RWPE2 (cell line): ENCODE measurements around the gene MOGAT1.

Experiments used
- ATAC-seq: fragments of 200-7000 bp; cut with Tn5 transposase; 3 replicates; pipeline ENCODE4 v1.9.1; 2021; ENCODE audit warnings: low read depth
- DNase-seq: peaks from one replicate; pipeline ENCODE4 v3.0.0-alpha.2; 2020; ENCODE audit warnings: low spot score
- H3K27ac ChIP-seq: fragments of 450-650 bp; 2 replicates; pipeline ENCODE4 v1.5.1; 2017; ENCODE audit warnings: mild to moderate bottlenecking; ENCODE audit not compliant: poor library complexity, severe bottlenecking
- H3K27me3 ChIP-seq: fragments of 250-450 bp; sonication (Bioruptor Pico); 2 replicates; pipeline ENCODE4 v1.5.1; 2021; ENCODE audit warnings: mild to moderate bottlenecking, moderate library complexity; ENCODE audit not compliant: insufficient read depth, poor library complexity, severe bottlenecking
- H3K36me3 ChIP-seq: fragments of 250-450 bp; sonication (Bioruptor Pico); 2 replicates; pipeline ENCODE4 v1.5.1; 2020; ENCODE audit warnings: low read depth, mild to moderate bottlenecking, moderate library complexity
- H3K4me1 ChIP-seq: fragments of 250-450 bp; sonication (Bioruptor Pico); 2 replicates; pipeline ENCODE4 v1.5.1; 2021; ENCODE audit warnings: mild to moderate bottlenecking, moderate library complexity; ENCODE audit not compliant: insufficient read depth, poor library complexity, severe bottlenecking
- H3K4me3 ChIP-seq: fragments of 250-450 bp; sonication (Bioruptor Pico); 2 replicates; pipeline ENCODE4 v1.5.1; 2021; ENCODE audit warnings: mild to moderate bottlenecking, moderate library complexity; ENCODE audit not compliant: severe bottlenecking
- H3K9me3 ChIP-seq: fragments of 250-450 bp; sonication (Bioruptor Pico); 2 replicates; pipeline ENCODE4 v1.5.1; 2021; ENCODE audit warnings: mild to moderate bottlenecking, moderate library complexity; ENCODE audit not compliant: severe bottlenecking
- CTCF ChIP-seq: fragments of 450-650 bp; IDR thresholded peaks from one replicate; pipeline ENCODE4 v1.5.1; 2017; ENCODE audit warnings: mild to moderate bottlenecking, moderate library complexity; ENCODE audit not compliant: poor library complexity, severe bottlenecking

Gene MOGAT1

GRCh38 chr2:222677981-222678380, 6.5 kb downstream of the MOGAT1 start:
- DNase-seq (no peak), ATAC-seq (peak; percentile 50)
- H3K27ac ChIP-seq: no peak overlapping the region
- H3K9me3 ChIP-seq: no peaks in the 10 kb centered on the region
- H3K4me1 ChIP-seq: no peaks in the 10 kb centered on the region
- H3K36me3 ChIP-seq: no peaks in the 10 kb centered on the region
- H3K4me3 ChIP-seq: no peak overlapping the region
- no peak for TF ChIP-seq CTCF
- no peaks in the 10 kb centered on the region for H3K27me3 ChIP-seq

GRCh38 chr2:222683805-222684204, 12.3 kb downstream of the MOGAT1 start:
- H3K9me3 ChIP-seq: no peaks in the 10 kb centered on the region
- no peak overlapping the region for H3K27ac ChIP-seq
- H3K27me3 ChIP-seq: no peaks in the 10 kb centered on the region
- no peaks in the 10 kb centered on the region for H3K4me1 ChIP-seq
- ATAC-seq (no peak), DNase-seq (no peak)
- no peak for TF ChIP-seq CTCF
- no peaks in the 10 kb centered on the region for H3K36me3 ChIP-seq
- no peak overlapping the region for H3K4me3 ChIP-seq

- H3K27me3 ChIP-seq: no peaks in the 10 kb centered on the region
- no peak overlapping the region for H3K27ac ChIP-seq
- no peak for TF ChIP-seq CTCF
- H3K9me3 ChIP-seq: no peaks in the 10 kb centered on the region
- no peaks in the 10 kb centered on the region for H3K4me1 ChIP-seq
- ATAC-seq (no peak), DNase-seq (no peak)
- no peaks in the 10 kb centered on the region for H3K36me3 ChIP-seq
- no peak overlapping the region for H3K4me3 ChIP-seq
Observed at GRCh38 chr2:222686086-222686750, 14.8 kb downstream of the MOGAT1 start.

- DNase-seq (no peak), ATAC-seq (no peak)
- H3K4me3 ChIP-seq: no peak overlapping the region
- no peaks in the 10 kb centered on the region for H3K9me3 ChIP-seq
- H3K27me3 ChIP-seq: no peaks in the 10 kb centered on the region
- no peaks in the 10 kb centered on the region for H3K4me1 ChIP-seq
- no peak for TF ChIP-seq CTCF
- no peak overlapping the region for H3K27ac ChIP-seq
- H3K36me3 ChIP-seq: no peaks in the 10 kb centered on the region
Observed at GRCh38 chr2:222688917-222689316, 17.5 kb downstream of the MOGAT1 start.

- Histone ChIP-seq H3K9me3 (no peaks in the 10 kb centered on the region), H3K4me3 (no peak overlapping the region), H3K27ac (no peak overlapping the region), H3K27me3 (no peaks in the 10 kb centered on the region), H3K36me3 (no peaks in the 10 kb centered on the region), H3K4me1 (no peaks in the 10 kb centered on the region)
- no peak for TF ChIP-seq CTCF
- no peak for DNase-seq
- ATAC-seq: no peak
Observed at GRCh38 chr2:222689322-222689721, 17.9 kb downstream of the MOGAT1 start.
